SHP77 treated with DMSO at 0.1 percent for 48 hours (cell line): Measurements from ENCODE around the gene FOXK1.
"Not testable (repeated sequence)": the region's sequence is repeated elsewhere in the genome, so short reads cannot be mapped to it uniquely, and the experiment has no call there.

Experiments
- DNase-seq: peaks from one replicate; lab custom pipeline; 2025; lab: John Stamatoyannopoulos, UW

FOXK1 gene

GRCh38 chr7:4786015-4786414 lies 103.9 kb downstream of the FOXK1 start:
- no peak for DNase-seq

- DNase-seq = no peak
These were observed 105.4 kb downstream of the FOXK1 start for GRCh38 chr7:4787541-4787940.

GRCh38 chr7:4787947-4788626 lies 106.0 kb downstream of the FOXK1 start:
- DNase-seq = no peak

- no peak for DNase-seq
These were observed 106.6 kb downstream of the FOXK1 start for GRCh38 chr7:4788627-4789189.

GRCh38 chr7:4789194-4790077 lies 107.3 kb downstream of the FOXK1 start:
- DNase-seq = no peak

GRCh38 chr7:4790078-4790465 lies 108.0 kb downstream of the FOXK1 start:
- no peak for DNase-seq

GRCh38 chr7:4790516-4790991 lies 108.5 kb downstream of the FOXK1 start:
- no peak for DNase-seq

- no peak for DNase-seq
These were observed 109.1 kb downstream of the FOXK1 start for GRCh38 chr7:4791101-4791737.

- DNase-seq = no peak
These were observed 109.8 kb downstream of the FOXK1 start for GRCh38 chr7:4791738-4792536.

GRCh38 chr7:4792537-4793126 lies 110.5 kb downstream of the FOXK1 start:
- no peak for DNase-seq

- DNase-seq = not testable (repeated sequence)
These were observed 111.4 kb downstream of the FOXK1 start for GRCh38 chr7:4793385-4793993.

- not testable (repeated sequence) for DNase-seq
These were observed 112.1 kb downstream of the FOXK1 start for GRCh38 chr7:4794171-4794570.

- no peak for DNase-seq
These were observed 112.7 kb downstream of the FOXK1 start for GRCh38 chr7:4794591-4795350.

GRCh38 chr7:4796453-4796852 lies 114.4 kb downstream of the FOXK1 start:
- DNase-seq = no peak

GRCh38 chr7:4797858-4798705 lies 116.0 kb downstream of the FOXK1 start:
- DNase-seq = no peak

- DNase-seq = no peak
These were observed 116.7 kb downstream of the FOXK1 start for GRCh38 chr7:4798706-4799235.

GRCh38 chr7:4799508-4800268 lies 117.6 kb downstream of the FOXK1 start:
- DNase-seq = no peak

GRCh38 chr7:4800487-4800886 lies 118.4 kb downstream of the FOXK1 start:
- DNase-seq = no peak
